ENCODE results near the gene PEX11B.

PEX11B gene

GRCh38 chr1:145918144-145918991 is at the start of gene PEX11B:
PEX11B (minus strand) TSS chr1:145918717; CDS start chr1:145918688, 29 bp downstream.
- DNase-seq = peak; percentile 91 to 94 (median 94)

- DNase-seq = no peak
These were observed 48.8 kb upstream of the PEX11B start for GRCh38 chr1:145967288-145967687.

- DNase-seq = no peak
These were observed 46.7 kb upstream of the PEX11B start for GRCh38 chr1:145965119-145965744.

GRCh38 chr1:145964328-145965118 is 46.0 kb upstream of the PEX11B start, which contains the start of the genes ANKRD34A and POLR3GL:
ANKRD34A (minus strand) TSS chr1:145964575; CDS start chr1:145961759, 2,816 bp downstream.
POLR3GL (plus strand) TSS chr1:145964690; CDS start chr1:145974866, 10,176 bp downstream.
- peak; percentile 93 to 95 (median 94) for DNase-seq

GRCh38 chr1:145963265-145964019 is 44.9 kb upstream of the PEX11B start:
- no peak for DNase-seq

GRCh38 chr1:145962157-145963102 is 43.9 kb upstream of the PEX11B start:
- DNase-seq = no peak

- DNase-seq = peak in 2 of 3 donors; percentile 28 to 54
These were observed 43.1 kb upstream of the PEX11B start for GRCh38 chr1:145961425-145962156.

GRCh38 chr1:145961109-145961424 is 42.5 kb upstream of the PEX11B start:
- DNase-seq = no peak

GRCh38 chr1:145960468-145961108 is 42.1 kb upstream of the PEX11B start:
- DNase-seq = peak; percentile 62 to 80 (median 64)

GRCh38 chr1:145959957-145960467 is 41.5 kb upstream of the PEX11B start:
- no peak for DNase-seq

GRCh38 chr1:145959333-145959732 is 40.8 kb upstream of the PEX11B start:
- peak in 1 of 3 donors; percentile 17 for DNase-seq

GRCh38 chr1:145958734-145959133 is 40.2 kb upstream of the PEX11B start:
- DNase-seq = no peak

GRCh38 chr1:145957443-145958319 is 39.2 kb upstream of the PEX11B start, which contains the start of gene LIX1L:
LIX1L (minus strand) TSS chr1:145958017; CDS start chr1:145957927, 90 bp downstream.
- DNase-seq = peak; percentile 97 to 98 (median 97)

GRCh38 chr1:145956781-145957442 is 38.4 kb upstream of the PEX11B start:
- DNase-seq = no peak

- DNase-seq = no peak
These were observed 37.8 kb upstream of the PEX11B start for GRCh38 chr1:145956361-145956760.

GRCh38 chr1:145955436-145955835 is 36.9 kb upstream of the PEX11B start:
- no peak for DNase-seq

- DNase-seq = no peak
These were observed 35.3 kb upstream of the PEX11B start for GRCh38 chr1:145953861-145954260.

- no peak for DNase-seq
These were observed 34.4 kb upstream of the PEX11B start for GRCh38 chr1:145952903-145953302.

All from suppressor macrophage treated with lipopolysaccharide for 1 hour (primary cell).